Choroid plexus epithelial cell (primary cell): ENCODE measurements around the gene HDGF.

Experiments used
- DNase-seq: peaks from one replicate; pipeline ENCODE4 v3.0.0-alpha.2; 2010; ENCODE audit warnings: low read depth
- H3K4me3 ChIP-seq: 2 replicates; pipeline ENCODE4 v1.5.1; 2011; ENCODE audit warnings: low read depth, mild to moderate bottlenecking, control low read depth, low read length, moderate library complexity
- CTCF ChIP-seq: conservative IDR thresholded peaks from 2 replicates; pipeline ENCODE4 v1.5.1; 2011; ENCODE audit warnings: low read depth, mild to moderate bottlenecking, control low read depth, inconsistent platforms, low read length, moderate library complexity

The HDGF gene

GRCh38 chr1:156721131-156721530, 30.3 kb downstream of the HDGF start:
- no peak for DNase-seq
- TF ChIP-seq CTCF: no peak
- H3K4me3 ChIP-seq: no peak overlapping the region

GRCh38 chr1:156717351-156717750, 34.1 kb downstream of the HDGF start:
- H3K4me3 ChIP-seq: no peak overlapping the region
- TF ChIP-seq CTCF: no peak
- DNase-seq: no peak

- H3K4me3 ChIP-seq: no peak overlapping the region
- no peak for TF ChIP-seq CTCF
Observed at GRCh38 chr1:156714830-156715229, 36.6 kb downstream of the HDGF start.

GRCh38 chr1:156712626-156713025, 38.8 kb downstream of the HDGF start:
- no peak for TF ChIP-seq CTCF
- DNase-seq: no peak
- H3K4me3 ChIP-seq: no peak overlapping the region

More at GRCh38 chr1:156714830-156715229, 36.6 kb downstream of the HDGF start:
- DNase-seq: no peak

- DNase-seq: no peak
- no peak for TF ChIP-seq CTCF
- H3K4me3 ChIP-seq: no peak overlapping the region
Observed at GRCh38 chr1:156711011-156711817, 40.3 kb downstream of the HDGF start.

GRCh38 chr1:156709757-156710489, 41.6 kb downstream of the HDGF start:
- no peak overlapping the region for H3K4me3 ChIP-seq
- no peak for TF ChIP-seq CTCF
- DNase-seq: peak; percentile 21
